Measurements from ENCODE around the gene MPO. TPM values are rescaled to one million over a fixed set of nuclear protein-coding genes. Genes with fewer than 3 reads are reported as not detected.

Gene MPO
- total RNA-seq, 1 donor from 2014 or later: not detected

GRCh38 chr17:58328195-58329034 lies 47.7 kb upstream of the MPO start, which contains the start of gene TSPOAP1:
Gene TSPOAP1, minus strand, starts transcription at chr17:58328795. Its CDS starts 875 bp downstream, at chr17:58327920.
- no peak for TF ChIP-seq CTCF (IDR thresholded peaks at IDR 0.05)
- intact Hi-C loops (cut with micrococcal nuclease): loop anchor here (1.0 kb wide), 5 partner anchors 10 to 89 kb away; partner anchors contain the start of genes RNF43 and SUPT4H1
- no peaks in the 10 kb centered on the region for H3K9me3 Mint-ChIP-seq
- peak; percentile 8 for ATAC-seq (ENCODE audit: low read depth)
- DNase-seq: peak; percentile 62
- ChIA-PET POLR2A (interaction anchor here (0.6 to 27.9 kb wide), 24 partner anchors 11 to 331 kb away, joined by 3 to 3007 read pairs (median 8); partner anchors contain the start of genes HSF5, MKS1, MTMR4 and RNF43), CTCF (interaction anchor here (0.8 to 4.0 kb wide), 6 partner anchors 9 to 89 kb away, joined by 4 to 46 read pairs (median 6); partner anchors contain the start of genes RNF43 and SUPT4H1)
- peak within 1 kb of the TSS; percentile 100 for H3K4me3 Mint-ChIP-seq
- H3K27me3 Mint-ChIP-seq: peaks cover 2% of the 10 kb centered on the region
- H3K27ac Mint-ChIP-seq: peak within 1 kb of the TSS; percentile 93
- H3K4me1 Mint-ChIP-seq: peaks cover 64% of the 10 kb centered on the region
- peaks cover 45% of the 10 kb centered on the region for H3K36me3 Mint-ChIP-seq (ENCODE audit: low read depth)

- peak; percentile 8 for ATAC-seq (ENCODE audit: low read depth)
- no peak for TF ChIP-seq CTCF (IDR thresholded peaks at IDR 0.05)
- peak overlapping the region; percentile 100 for H3K4me3 Mint-ChIP-seq
- CTCF ChIA-PET: interaction anchor here (0.8 to 4.0 kb wide), 6 partner anchors 10 to 90 kb away, joined by 4 to 46 read pairs (median 6); partner anchors contain the start of genes RNF43 and SUPT4H1
- peaks cover 58% of the 10 kb centered on the region for H3K4me1 Mint-ChIP-seq
- H3K27me3 Mint-ChIP-seq: peaks cover 2% of the 10 kb centered on the region
- H3K27ac Mint-ChIP-seq: peak overlapping the region; percentile 93
- peaks cover 40% of the 10 kb centered on the region for H3K36me3 Mint-ChIP-seq (ENCODE audit: low read depth)
- no peak for DNase-seq
- intact Hi-C loops (cut with micrococcal nuclease): no loop called here
- POLR2A ChIA-PET: interaction anchor here (0.6 to 27.9 kb wide), 26 partner anchors 10 to 331 kb away, joined by 3 to 3007 read pairs (median 6); partner anchors contain the start of genes HSF5, MKS1, MTMR4 and RNF43
- H3K9me3 Mint-ChIP-seq: no peaks in the 10 kb centered on the region
These were observed 46.8 kb upstream of the MPO start for GRCh38 chr17:58327363-58328194.

GRCh38 chr17:58326609-58327362 lies 46.1 kb upstream of the MPO start:
- POLR2A ChIA-PET: interaction anchor here (0.7 to 27.9 kb wide), 15 partner anchors 10 to 192 kb away, joined by 3 to 3007 read pairs (median 11); partner anchors contain the start of genes HSF5, MTMR4, RNF43 and SUPT4H1
- peaks cover 58% of the 10 kb centered on the region for H3K4me1 Mint-ChIP-seq
- peaks cover 2% of the 10 kb centered on the region for H3K27me3 Mint-ChIP-seq
- CTCF ChIA-PET: interaction anchor here (1.2 to 4.0 kb wide), 5 partner anchors 9 to 25 kb away, joined by 4 to 46 read pairs (median 8); partner anchors contain the start of gene SUPT4H1
- intact Hi-C loops (cut with micrococcal nuclease): no loop called here
- peaks cover 34% of the 10 kb centered on the region for H3K36me3 Mint-ChIP-seq (ENCODE audit: low read depth)
- no peaks in the 10 kb centered on the region for H3K9me3 Mint-ChIP-seq
- DNase-seq (no peak), ATAC-seq (ENCODE audit: low read depth) (no peak)
- no peak for TF ChIP-seq CTCF (IDR thresholded peaks at IDR 0.05)
- H3K4me3 Mint-ChIP-seq: peak overlapping the region; percentile 100
- peak overlapping the region; percentile 93 for H3K27ac Mint-ChIP-seq

- no peaks in the 10 kb centered on the region for H3K9me3 Mint-ChIP-seq
- H3K27me3 Mint-ChIP-seq: peaks cover 2% of the 10 kb centered on the region
- CTCF ChIA-PET: interaction anchor here (0.6 to 4.0 kb wide), 3 partner anchors 8 to 92 kb away, joined by 3 to 46 read pairs (median 8); partner anchors contain the start of gene RNF43
- no peak for ATAC-seq (ENCODE audit: low read depth)
- H3K4me3 Mint-ChIP-seq: peak overlapping the region; percentile 38
- DNase-seq: no peak
- peaks cover 58% of the 10 kb centered on the region for H3K4me1 Mint-ChIP-seq
- H3K27ac Mint-ChIP-seq: peak overlapping the region; percentile 73
- no peak for TF ChIP-seq CTCF (IDR thresholded peaks at IDR 0.05)
- POLR2A ChIA-PET: interaction anchor here (0.7 to 27.9 kb wide), 10 partner anchors 9 to 814 kb away, joined by 3 to 3007 read pairs (median 12); partner anchors contain the start of genes HSF5, RNF43 and SUPT4H1
- peaks cover 26% of the 10 kb centered on the region for H3K36me3 Mint-ChIP-seq (ENCODE audit: low read depth)
- intact Hi-C loops (cut with micrococcal nuclease): no loop called here
These were observed 45.3 kb upstream of the MPO start for GRCh38 chr17:58325976-58326468.

Data from activated B cell treated with CpG ODN at 0.5 μM for 24 hours (primary cell).